GM23248 (cell line): ENCODE results near the gene SMPD1.

ENCODE experiments used
- EZH2 ChIP-seq: fragments of 200-600 bp; sonication (generic); IDR thresholded peaks from 2 replicates; pipeline ENCODE4 v1.6.1; 2018; ENCODE audit warnings: antibody characterized with exemption, mild to moderate bottlenecking; ENCODE audit not compliant: insufficient read depth, poor library complexity, severe bottlenecking
- EZH2phosphoT487 ChIP-seq: fragments of 200-600 bp; sonication (generic); IDR thresholded peaks from 2 replicates; pipeline ENCODE4 v1.6.1; 2018; ENCODE audit warnings: antibody characterized with exemption, moderate library complexity, mild to moderate bottlenecking, low read depth; ENCODE audit not compliant: insufficient read depth

DNA sequence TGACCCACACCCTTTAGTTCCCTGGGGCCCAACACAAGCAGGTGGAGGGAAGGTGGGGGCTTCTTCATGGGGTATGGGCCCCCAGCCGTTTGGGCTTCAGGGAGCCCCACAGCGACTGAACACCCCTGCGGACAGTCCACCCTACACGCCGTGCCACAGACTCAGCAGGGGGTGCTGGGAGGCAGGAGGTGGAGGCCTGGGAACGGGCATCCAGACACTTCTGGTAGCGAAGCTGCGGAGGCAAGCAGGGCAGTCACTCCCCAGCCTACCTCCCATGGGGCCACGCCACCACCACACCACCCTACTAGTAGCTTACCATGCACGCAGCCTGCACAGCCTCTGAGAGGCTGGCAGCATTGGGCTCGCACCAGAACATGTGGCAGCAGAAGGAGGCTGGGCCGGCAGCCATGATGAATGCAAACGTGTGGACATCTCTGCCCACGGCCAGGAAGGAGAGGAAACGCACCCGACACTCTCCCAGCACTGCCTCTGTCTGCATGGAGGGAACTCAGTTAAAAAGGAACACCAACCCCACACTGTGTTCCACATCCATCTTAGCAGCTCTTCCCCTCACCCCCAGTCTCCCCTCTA, 5.3 kb downstream of the SMPD1 start:
- TF ChIP-seq EZH2phosphoT487 (no peak), EZH2 (no peak)
